Adrenal gland (tissue), 12 donors: ENCODE measurements around the gene CNTN5. TPM values are rescaled to one million over a fixed set of nuclear protein-coding genes. Genes with fewer than 3 reads are reported as not detected.

Source experiments
- DNase-seq, 7 donors: peaks; one replicate each; pipeline ENCODE4 v3.0.0-alpha.2; 2019 to 2020
- H3K27ac ChIP-seq, 5 donors: fragments of 200-600 bp; sonication (generic) in 4 of 5; 1 replicate in 3 of 5; 2 replicates in 2 of 5; pipeline versions ENCODE4 v1.5.1 to v1.8.0; 2016 to 2020; ENCODE audit warnings: mild to moderate bottlenecking in 1 of 5
- H3K27me3 ChIP-seq: fragments of 200-600 bp; 2 replicates; pipeline ENCODE4 v1.8.0; 2021
- H3K36me3 ChIP-seq, 2 donors: fragments of 200-600 bp; replicated peaks in 1 of 2; 1 replicate in 1 of 2; 2 replicates in 1 of 2; pipeline versions ENCODE4 v1.5.1 to v1.8.0; 2018 to 2022
- H3K4me1 ChIP-seq, 2 donors: fragments of 200-600 bp; replicated peaks in 1 of 2; 1 replicate in 1 of 2; 2 replicates in 1 of 2; pipeline versions ENCODE4 v1.5.1 to v1.8.0; 2018 to 2021
- H3K4me3 ChIP-seq, 4 donors: fragments of 200-600 bp; sonication (generic) in 3 of 4; one replicate each; pipeline ENCODE4 v1.5.1; 2016 to 2018
- H3K9me3 ChIP-seq, 3 donors: fragments of 200-600 bp; sonication (generic) in 1 of 3; replicated peaks in 1 of 3; 1 replicate in 2 of 3; 2 replicates in 1 of 3; pipeline versions ENCODE4 v1.5.1 to v1.8.0; 2016 to 2021
- CTCF ChIP-seq, 6 experiments: fragments of 450-650 bp in 4 of 6; fragments of 200-600 bp in 2 of 6; sonication (generic) in 1 of 6; IDR thresholded peaks; 1 replicate in 5 of 6; 2 replicates in 1 of 6; pipeline versions ENCODE4 v1.5.1 to v1.8.0; 2016 to 2021; ENCODE audit warnings: antibody characterized with exemption in 6 of 6, mild to moderate bottlenecking in 2 of 6, moderate library complexity in 1 of 6
- POLR2A ChIP-seq, 2 donors: fragments of 450-650 bp; IDR thresholded peaks; one replicate each; pipeline ENCODE4 v1.6.1; 2017; ENCODE audit warnings: antibody characterized with exemption in 2 of 2, mild to moderate bottlenecking in 2 of 2, moderate library complexity in 1 of 2
- WGBS, 4 donors: extraction: QIAGEN DNeasy Blood & Tissue Kit in 2 of 4; methylation state at CpG; one replicate each; pipeline versions ENCODE4 v1.1.5 to v1.1.7; 2013 to 2017; 5-methylcytosine and 5-hydroxymethylcytosine counted together
- intact Hi-C, 2 donors: fragments of 100-400 bp; cut with DNase I; formaldehyde crosslinking; loops; one replicate each; pipeline versions ENCODE4 v1.14.1 to v1.15.0; 2022 to 2023
- polyA plus RNA-seq, 3 donors: library from polyadenylated mRNA; stranded (reverse); fragments of 200-250 nt in 2 of 3; fragments of 350-450 nt in 1 of 3; fragmentation: Illumina TruSeq in 1 of 3; extraction: RNeasy Lipid Tissue Mini Kit (QIAGEN cat#74804) in 1 of 3; gene quantifications; one replicate each; pipeline ENCODE4 v1.2.3, GENCODE V29; 2013 to 2014
- total RNA-seq, 9 donors: library from RNA; depleted of rRNA in 4 of 9; stranded (reverse); fragments of >200 nt in 4 of 9; fragments of 120-200 nt in 1 of 9; fragmentation: NEBNext Ultra II Directional in 1 of 9; extraction: Animal tissue kit (Norgen Biotek cat#: 25700) in 1 of 9; gene quantifications; one replicate each; pipeline versions ENCODE4 v1.1.0 to v1.2.4, GENCODE V29; 2013 to 2023
- donor health status: healthy with polysubstance abuse.
- donor health status: Bipolar disorder and iron deficiency.
- donor health status: DM: yes; HTN: yes; CAD: no.
- donor health status: DM: no; HTN: no; CAD: no.
- donor health status: DM: no; HTN: no; CAD: no.
- donor health status: DM: yes; HTN: yes; CAD: no.

The CNTN5 gene
- total and polyA plus RNA-seq, 12 donors, result 0.07 to 107 (median 0.30) TPM; not detected in 8

- Histone ChIP-seq H3K27me3 (no peaks in the 10 kb centered on the region), H3K9me3 (no peaks in the 10 kb centered on the region), H3K27ac (no peak overlapping the region), H3K4me1 (no peaks in the 10 kb centered on the region), H3K4me3 (no peak overlapping the region), H3K36me3 (no peaks in the 10 kb centered on the region)
- TF ChIP-seq POLR2A (IDR thresholded peaks at IDR 0.05) (no peak), CTCF (IDR thresholded peaks at IDR 0.05) (no peak)
- no peak for DNase-seq
- WGBS, 4 donors, result 58 to 76% (median 74%) methylated on average over 2 of the region's 2 CpGs
- intact Hi-C loops, result no loop called here
Observed at GRCh38 chr11:100203789-100204188, 1183.0 kb downstream of the CNTN5 start.

- WGBS, 4 donors, result 72 to 83% (median 75%) methylated on average over 2 of the region's 2 CpGs
- intact Hi-C loops, result no loop called here
- no peaks in the 10 kb centered on the region for H3K27me3 ChIP-seq
- H3K27ac ChIP-seq, result no peak overlapping the region
- no peaks in the 10 kb centered on the region for H3K9me3 ChIP-seq
- no peaks in the 10 kb centered on the region for H3K4me1 ChIP-seq
- DNase-seq, result no peak
- H3K36me3 ChIP-seq, result no peaks in the 10 kb centered on the region
- no peak for TF ChIP-seq POLR2A (IDR thresholded peaks at IDR 0.05)
- TF ChIP-seq CTCF (IDR thresholded peaks at IDR 0.05), result no peak
- H3K4me3 ChIP-seq, result no peak overlapping the region
Observed at GRCh38 chr11:100205926-100206325, 1185.2 kb downstream of the CNTN5 start.

DNA sequence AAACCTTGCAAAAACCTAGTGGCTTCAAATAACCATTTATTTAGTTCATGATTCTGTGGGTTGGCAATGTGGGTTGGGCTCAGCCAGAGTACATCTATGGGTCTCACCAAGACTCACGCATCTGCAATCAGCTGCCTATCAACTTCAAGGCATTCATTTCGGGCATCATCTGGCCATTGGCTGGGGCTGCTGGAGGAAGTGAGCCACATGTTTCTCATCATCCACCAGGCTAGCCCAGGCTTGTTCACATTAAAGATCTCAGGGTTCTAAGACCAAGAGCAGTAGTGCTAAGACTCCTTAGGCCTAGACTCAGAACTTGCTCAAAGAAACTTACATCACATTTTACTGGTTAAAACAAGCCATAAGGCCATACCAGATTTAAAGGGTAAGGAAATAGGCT, 1187.5 kb downstream of the CNTN5 start:
- no peak for DNase-seq
- Histone ChIP-seq H3K27me3 (no peaks in the 10 kb centered on the region), H3K9me3 (no peaks in the 10 kb centered on the region), H3K4me1 (no peaks in the 10 kb centered on the region), H3K36me3 (no peaks in the 10 kb centered on the region), H3K27ac (no peak overlapping the region), H3K4me3 (no peak overlapping the region)
- no peak for TF ChIP-seq POLR2A (IDR thresholded peaks at IDR 0.05)
- no peak for TF ChIP-seq CTCF (IDR thresholded peaks at IDR 0.05)
- WGBS, 4 donors, result 88 to 89% (median 88%) methylated on average over 2 of the region's 2 CpGs
- intact Hi-C loops, result no loop called here

DNA sequence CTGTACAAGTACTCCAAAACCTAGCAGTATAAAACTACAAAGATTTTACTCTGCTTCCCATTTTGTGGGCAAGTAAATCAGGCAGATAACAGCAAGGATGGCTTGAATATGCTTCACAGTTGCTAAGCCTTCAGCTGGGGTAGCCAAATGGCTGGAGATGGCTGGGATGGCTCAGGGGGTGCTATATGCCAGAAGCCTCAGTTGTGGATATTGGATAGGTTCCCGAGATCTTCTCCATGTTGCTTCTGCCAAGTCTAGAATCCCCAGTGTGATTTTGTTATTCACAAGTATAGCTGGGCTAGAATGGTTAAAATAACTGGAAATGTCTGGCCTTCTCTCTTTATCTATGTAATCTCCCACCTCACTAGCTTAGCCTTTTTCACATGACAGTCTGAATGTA, 1194.0 kb downstream of the CNTN5 start:
- Histone ChIP-seq H3K27me3 (no peaks in the 10 kb centered on the region), H3K9me3 (no peaks in the 10 kb centered on the region), H3K27ac (no peak overlapping the region), H3K4me1 (no peaks in the 10 kb centered on the region), H3K36me3 (no peaks in the 10 kb centered on the region), H3K4me3 (no peak overlapping the region)
- intact Hi-C loops, result no loop called here
- TF ChIP-seq POLR2A (IDR thresholded peaks at IDR 0.05), result no peak
- no peak for TF ChIP-seq CTCF (IDR thresholded peaks at IDR 0.05)
- WGBS, 4 donors, result 78 to 92% (median 81%) methylated on average over 1 of the region's 1 CpG
- no peak for DNase-seq
